GM19395 (cell line): Measurements from ENCODE around the gene CCDC60.
"Not testable (repeated sequence)": the region's sequence is repeated elsewhere in the genome, so short reads cannot be mapped to it uniquely, and the experiment has no call there.

ENCODE experiments used
- ATAC-seq: cut with Tn5 transposase; IDR thresholded peaks from one replicate; pipeline ENCODE4 v1.9.1; 2021; ENCODE audit warnings: mild to moderate bottlenecking, moderate library complexity; ENCODE audit not compliant: unreplicated experiment

The CCDC60 gene

DNA sequence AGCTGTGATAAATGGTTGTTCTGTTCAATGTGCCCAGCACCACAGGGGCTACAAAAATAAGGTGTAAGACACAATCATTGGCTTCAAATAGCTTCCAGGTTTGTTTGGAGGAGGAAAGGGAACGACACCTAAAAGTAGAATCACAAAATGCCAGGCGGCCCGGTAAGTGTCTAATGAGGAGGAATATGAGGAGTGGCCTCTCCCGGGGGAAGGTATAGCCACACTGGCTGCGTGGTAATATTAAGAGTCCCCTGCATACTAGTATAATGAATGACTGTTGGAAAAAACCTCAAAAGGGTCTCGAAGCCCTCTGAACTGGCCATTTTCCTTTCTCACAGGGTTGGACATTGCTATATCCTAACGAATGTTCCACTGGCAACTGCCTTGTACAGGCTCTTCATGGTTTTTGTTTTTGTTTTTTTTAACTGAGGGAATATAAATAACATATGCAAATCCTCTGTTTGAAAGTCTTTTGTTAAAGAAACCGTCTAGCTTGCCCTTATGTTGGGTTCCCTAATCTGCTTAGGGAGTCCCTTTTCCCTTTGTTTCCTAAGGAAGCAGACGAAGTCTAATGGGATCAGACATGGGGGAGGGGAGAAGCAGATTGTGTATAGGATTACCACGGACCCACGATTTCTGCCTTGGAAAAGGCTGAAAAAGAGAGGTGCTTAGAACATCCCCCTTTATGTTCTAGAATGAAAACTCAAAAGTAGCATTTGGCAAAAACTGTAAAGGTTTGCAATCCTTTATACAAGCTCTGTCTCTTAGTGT, 4.2 kb downstream of the CCDC60 start:
- no peak for ATAC-seq

DNA sequence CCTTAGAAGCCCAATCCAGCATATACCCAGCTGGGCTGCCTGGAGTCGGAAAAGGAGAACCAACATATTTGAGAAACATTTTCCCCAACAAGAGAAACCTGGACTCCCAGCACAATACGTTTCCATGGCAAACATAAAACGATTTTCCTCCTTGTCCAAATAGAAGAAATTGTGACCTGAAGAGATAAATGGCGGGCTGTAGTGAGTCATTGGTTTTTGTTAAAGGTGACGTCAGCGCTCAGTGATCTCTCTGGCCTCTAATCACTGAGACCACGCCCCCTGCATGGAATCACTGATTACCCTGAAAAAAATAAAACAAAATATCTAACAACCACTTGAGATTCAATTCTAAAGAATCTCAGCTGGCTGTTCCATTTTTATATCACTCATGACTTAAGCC, 6.0 kb downstream of the CCDC60 start:
- ATAC-seq: no peak

DNA sequence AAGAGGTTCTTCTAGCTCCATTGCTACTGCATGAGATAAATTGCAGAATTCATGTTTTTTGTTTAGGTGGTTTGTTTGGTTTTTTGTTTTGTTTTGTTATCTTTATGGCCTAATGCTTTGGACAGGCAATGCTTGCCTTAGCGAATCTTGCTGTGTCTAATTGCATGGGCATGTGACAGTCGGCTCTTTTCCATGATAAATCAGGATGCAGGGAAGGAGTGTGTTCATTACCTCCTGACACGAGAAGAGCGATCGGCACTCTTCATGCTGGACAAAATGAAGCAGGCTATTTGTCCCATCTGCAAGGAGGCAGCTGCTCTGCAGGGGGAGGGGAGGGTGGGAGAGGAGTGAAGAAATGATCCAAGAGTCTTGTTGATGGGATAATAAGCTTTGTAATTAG, 6.5 kb downstream of the CCDC60 start:
- no peak for ATAC-seq

DNA sequence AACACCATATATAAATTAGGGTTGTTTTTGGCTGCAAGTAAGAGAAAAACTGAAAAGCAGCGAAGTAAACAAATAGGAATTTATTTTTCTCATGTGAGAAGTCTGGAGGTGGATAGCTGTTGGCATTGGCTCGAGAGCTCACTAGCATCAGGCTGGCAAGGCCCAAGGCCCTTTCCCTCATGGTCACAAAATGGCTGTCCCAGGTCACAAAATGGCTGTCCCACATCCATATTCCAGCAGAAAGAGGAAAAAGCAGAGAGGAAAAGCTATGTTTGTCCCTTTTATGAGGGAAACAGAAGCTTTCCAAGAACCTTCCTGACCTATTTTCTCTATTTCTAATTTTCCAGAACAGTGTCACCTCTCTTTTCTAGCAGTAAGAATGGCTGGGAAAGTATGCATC, 7.5 kb downstream of the CCDC60 start:
- ATAC-seq: no peak

DNA sequence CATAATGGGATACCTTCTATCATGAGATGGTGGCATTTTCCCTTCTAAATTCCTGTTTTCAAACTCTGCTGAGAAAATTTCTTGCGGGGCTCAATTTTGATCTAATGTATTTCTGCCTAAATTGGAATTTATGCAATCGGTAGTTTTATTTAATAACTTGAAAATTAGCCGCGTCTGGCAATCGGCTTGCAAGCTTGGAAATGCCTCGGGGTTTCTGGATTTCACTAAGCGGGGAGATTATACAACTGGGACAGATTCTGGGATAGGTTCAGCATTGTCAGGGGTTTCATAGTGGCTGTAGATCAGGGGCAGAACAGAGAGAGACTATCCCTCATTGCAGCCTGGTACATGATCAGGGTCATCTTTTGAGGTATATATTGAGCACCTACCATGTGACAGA, 8.6 kb downstream of the CCDC60 start:
- ATAC-seq: no peak

DNA sequence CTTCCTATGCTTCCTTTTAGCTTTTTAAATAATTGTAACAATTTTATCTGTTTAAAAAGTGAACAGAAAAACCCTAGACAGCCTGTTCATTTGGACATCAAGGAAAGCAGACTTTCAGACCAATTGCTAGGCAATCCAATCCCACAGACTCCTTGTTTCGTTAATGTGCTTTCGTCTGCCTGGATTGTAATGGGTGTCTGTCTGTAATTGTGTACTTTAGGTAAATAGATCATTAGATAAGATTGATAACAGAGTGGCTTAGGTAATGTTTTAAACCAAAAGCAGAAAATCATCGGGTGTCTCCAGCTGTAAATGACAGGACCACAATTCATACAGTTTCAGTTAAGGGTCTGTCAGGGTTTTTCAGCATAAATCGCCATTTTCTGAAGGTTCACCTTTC, 19.6 kb downstream of the CCDC60 start:
- no peak for ATAC-seq

DNA sequence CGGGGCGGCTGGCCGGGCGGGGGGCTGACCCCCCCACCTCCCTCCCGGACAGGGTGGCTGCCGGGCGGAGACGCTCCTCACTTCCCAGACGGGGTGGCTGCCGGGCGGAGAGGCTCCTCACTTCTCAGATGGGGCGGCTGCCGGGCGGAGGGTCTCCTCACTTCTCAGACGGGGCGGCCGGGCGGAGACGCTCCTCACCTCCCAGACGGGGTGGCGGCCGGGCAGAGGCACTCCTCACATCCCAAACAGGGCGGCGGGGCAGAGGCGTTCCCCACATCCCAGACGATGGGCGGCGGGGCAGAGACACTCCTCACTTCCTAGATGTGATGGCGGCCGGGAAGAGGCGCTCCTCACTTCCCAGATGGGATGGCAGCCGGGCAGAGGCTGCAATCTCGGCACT, 25.8 kb downstream of the CCDC60 start:
- not testable (repeated sequence) for ATAC-seq

DNA sequence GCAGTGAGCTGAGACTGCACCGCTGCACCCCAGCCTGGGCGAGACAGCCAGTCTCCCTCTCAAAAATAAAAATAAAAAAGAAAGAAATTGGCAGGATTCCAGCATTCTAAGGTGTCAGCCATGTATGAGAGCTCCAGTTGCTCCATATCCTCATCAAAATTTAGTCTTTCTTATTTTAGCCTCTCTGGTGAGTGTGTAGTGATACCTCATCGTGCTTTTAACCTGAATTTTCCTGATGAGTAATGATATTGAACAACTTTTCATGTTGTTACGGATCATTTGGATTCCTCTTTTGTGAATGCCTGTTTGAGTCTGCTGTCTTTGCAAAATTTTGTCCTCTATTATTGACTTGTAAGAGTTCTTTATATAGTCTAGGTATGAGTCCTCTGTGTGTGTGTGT, 28.5 kb downstream of the CCDC60 start:
- ATAC-seq: no peak

DNA sequence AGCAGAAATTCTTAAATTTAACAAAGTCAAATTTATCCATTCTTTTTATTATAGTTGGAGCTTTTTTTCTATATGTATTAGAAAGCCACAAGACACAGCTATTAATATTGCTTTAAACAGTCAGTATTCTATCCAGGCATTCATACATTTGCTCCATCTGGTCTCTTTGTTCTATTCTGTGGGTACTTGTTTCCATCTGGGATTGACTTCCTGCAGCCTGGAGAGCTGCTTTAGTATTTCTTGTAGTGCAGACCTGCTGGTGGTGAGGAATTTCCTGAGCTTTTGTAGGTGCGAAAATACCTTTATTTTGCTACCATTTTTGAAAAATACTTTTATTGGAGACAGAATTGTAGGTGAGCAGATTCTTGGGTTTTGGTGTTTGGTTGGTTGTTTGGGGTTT, 29.0 kb downstream of the CCDC60 start:
- ATAC-seq: no peak

DNA sequence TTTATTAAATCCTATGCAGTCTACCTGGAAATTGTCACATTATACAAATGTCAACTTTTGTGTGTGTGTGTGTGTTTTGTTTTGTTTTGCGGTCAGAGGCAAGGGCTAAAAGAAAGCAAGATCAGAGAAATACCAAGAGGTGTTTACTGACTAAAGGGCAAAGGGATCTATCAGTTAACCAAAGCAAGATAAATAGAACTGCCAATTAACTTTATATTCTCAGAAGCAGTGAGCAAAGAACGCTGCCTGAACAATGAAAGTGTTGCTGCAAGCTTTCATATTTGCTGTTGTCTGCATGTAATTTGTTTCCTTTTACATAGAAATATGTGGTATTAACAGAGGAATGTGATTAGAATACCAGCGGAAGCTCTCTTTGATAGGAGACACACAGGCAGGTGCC, 30.9 kb downstream of the CCDC60 start:
- no peak for ATAC-seq

DNA sequence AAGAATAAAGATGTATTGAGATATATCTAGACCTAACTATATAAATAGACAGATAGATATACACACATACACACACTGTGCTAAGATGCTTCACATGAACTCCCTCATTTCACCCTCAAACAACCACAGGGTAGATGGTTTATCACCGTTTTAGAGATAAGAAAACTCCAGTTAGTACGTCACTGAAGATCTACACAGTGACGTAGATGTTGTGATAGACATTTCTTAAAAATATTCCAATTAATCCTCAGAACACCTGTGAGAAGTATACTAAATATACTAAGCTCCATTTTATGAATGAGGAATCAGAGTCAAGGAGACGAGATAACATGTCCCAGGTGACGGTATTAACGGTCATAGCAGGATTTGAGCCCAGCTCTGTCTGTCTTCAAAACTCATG, 31.5 kb downstream of the CCDC60 start:
- no peak for ATAC-seq

DNA sequence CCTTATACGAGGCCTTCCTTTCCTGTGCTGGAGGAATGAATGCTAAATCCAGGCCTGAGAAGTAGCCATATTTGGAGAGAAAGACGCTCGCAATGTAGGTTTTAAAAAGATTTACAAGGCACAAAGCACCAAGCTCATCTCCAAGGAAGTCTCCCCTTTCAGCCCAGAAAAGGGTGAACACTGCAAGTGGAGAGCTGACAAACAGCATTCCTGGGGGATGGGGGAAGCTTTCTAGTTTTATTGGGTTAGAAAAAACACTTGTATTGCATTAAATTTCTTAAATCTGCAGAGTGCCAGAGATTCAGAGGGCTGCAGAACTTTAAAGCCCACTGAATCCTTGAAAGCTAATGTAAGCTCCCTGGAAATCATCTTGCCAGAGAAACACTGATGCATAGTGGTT, 34.6 kb downstream of the CCDC60 start:
- ATAC-seq: no peak

DNA sequence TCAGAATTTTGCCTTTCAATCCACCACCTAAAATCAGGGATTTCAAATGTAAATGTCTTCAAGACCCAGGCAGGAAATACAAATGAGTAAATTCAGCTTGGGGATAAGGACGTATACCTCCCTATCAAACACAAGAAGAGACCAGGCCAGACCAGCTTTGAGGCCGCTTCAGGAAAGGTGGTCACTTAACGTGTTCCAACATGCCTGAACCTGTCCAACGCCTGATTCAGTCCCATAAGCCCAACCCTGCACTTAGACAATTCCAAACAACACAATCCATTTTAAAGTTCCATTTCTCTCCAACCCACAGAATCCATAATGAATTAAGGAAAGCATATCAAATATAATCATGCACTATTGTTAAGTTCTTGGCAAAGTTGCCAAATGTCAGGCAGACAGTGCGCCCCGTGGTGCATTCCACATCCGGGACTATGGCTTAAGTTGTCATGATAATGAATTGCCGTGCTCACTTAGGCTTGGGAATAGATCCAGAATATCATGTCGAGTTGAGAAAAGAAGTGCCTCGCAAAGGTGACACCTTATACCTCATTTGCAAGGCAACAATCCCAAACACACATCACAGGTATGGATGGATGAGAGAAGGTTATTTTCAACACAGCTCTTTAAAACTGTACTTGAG, 35.5 kb downstream of the CCDC60 start:
- ATAC-seq: no peak

DNA sequence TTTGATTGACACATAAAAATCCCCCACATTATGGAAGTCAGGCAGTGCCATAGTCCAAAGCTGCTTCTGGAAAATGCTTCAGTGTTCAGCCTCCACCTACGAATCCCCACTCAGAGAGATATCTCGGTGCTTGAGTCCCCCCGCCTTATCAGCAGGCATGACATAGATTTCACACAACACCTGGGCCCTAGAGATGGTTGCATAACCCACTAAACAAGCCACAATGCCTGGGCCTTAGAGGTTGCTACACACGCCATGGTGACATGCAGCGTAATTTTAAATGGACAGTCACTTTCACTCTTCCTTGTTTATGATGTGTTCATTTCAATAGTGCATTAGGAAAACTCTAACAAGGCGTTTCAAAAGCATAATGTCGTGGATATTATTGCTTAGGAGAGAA, 38.0 kb downstream of the CCDC60 start:
- no peak for ATAC-seq

DNA sequence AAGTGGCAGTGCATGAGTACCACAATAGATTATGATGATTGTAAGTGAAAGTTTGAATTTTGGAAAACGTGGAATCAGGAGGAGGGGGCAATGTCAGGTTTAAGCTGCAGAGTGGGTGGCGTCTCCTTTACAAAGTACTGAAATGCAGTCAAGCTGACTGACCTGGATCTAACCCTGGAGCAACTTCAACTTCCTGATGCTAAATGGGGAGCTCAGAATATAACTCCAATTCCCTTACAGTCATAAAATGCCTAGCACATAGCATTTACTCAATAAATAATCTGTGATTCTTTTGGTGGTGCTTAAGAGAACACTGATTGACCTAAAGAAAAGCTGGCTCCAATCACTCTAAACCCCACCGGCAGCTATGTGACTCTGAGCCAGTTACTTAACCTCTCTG, 38.5 kb downstream of the CCDC60 start:
- no peak for ATAC-seq

DNA sequence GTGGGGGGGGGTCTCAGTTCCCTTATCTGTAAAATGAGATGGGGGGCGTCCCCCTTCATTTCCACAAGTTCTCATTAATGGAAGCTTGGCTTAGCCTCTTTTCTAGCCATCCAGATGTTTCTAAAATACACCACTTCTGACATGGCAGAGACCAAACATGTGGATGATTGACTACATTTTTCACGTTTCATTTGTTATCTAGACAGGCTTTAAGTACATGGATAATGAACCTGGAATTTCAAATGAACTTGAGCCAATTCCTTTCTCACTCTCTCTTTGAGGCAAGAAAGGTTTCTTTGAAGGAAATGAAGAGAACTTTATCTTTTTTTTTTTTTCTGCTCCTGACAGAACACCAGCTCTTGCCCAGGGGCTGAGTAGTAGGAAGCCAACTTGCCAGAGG, 39.1 kb downstream of the CCDC60 start:
- ATAC-seq: no peak

DNA sequence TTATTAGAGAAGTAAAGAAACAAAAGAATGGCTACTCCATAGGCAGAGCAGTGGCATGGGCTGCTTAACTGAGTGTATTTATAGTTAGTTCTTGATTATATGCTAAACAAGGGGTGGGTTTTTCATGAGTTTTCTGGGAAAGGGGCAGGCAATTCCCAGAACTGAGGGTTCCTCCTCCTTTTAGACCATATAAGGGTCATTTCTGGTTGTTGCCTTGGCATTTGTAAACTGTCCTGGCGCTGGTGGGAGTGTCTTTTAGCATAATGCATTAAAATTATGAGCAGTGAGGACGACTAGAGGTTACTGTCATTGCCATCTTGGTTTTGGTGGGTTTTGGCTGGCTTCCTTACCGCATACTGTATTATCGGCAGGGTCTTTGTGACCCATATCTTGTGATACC, 40.1 kb downstream of the CCDC60 start:
- no peak for ATAC-seq

DNA sequence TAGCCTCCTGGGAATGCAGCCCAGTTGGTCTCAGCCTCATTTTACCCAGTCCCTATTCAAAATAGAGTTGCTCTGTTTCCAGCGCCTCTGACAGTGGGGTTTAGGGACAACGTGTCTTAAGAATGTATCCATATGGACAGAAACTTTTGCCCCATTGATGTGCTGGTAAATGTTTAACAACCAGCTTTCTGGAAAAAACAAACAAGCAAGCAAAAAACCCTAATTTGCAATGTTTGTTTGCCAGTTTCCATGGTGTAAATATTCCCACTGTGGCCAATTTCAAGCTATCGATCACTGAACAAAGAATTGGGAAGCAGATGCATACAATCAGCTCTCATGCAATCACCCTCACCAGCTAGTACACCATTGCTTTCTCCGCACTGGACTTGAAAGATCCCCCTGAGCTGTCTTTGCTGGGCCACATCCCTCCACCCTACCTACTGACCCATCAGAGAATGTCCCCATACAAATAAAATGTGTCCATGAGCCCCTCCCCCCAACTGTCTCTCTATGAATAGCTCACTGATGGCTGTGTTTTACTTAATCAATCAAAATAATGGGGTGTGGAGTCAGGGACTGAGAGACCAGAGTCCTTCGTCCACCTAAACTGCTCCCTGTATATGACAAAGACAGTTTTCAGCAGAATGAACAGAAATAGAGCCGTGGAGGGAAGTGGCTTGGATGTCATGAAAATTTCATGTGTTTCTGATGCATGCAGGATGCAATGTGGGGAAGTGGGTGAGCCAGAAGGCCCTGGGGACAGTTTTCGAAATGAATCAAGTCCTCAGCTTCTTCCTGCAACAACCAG, 40.8 kb downstream of the CCDC60 start:
- no peak for ATAC-seq

DNA sequence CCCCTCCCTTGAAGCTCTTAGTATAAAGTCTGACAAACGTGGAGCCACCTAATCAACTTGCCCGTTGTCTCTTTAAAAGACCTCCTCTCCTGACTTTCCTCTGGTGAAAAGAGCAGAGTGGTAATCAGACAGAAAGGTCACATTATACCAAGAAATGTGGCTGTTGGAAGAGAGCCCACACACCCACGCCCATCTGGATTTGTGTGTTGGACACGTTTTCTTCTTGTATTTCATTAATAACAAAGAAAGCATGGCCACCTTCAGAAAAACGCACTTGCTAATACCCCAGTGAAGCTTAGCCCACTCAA, 41.3 kb downstream of the CCDC60 start:
- ATAC-seq: no peak

DNA sequence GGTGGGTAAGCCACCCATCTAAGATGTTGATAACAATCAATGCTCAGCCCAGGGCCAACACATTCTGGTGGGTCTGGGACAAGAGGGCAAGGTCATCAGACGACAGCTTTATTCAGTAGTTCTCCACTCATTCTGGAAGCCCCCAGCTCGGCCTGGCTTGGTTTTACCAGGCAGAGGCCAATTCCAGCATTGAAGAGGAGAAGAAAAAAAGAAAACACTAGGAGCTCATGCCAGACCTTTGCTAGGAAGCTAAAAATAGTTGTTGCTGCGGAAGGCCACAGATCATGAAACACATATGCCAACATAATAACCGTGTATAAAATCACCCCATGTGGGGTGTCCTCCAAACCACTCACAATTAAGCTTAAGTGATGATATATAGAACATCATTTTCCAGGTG, 44.4 kb downstream of the CCDC60 start:
- ATAC-seq: no peak

DNA sequence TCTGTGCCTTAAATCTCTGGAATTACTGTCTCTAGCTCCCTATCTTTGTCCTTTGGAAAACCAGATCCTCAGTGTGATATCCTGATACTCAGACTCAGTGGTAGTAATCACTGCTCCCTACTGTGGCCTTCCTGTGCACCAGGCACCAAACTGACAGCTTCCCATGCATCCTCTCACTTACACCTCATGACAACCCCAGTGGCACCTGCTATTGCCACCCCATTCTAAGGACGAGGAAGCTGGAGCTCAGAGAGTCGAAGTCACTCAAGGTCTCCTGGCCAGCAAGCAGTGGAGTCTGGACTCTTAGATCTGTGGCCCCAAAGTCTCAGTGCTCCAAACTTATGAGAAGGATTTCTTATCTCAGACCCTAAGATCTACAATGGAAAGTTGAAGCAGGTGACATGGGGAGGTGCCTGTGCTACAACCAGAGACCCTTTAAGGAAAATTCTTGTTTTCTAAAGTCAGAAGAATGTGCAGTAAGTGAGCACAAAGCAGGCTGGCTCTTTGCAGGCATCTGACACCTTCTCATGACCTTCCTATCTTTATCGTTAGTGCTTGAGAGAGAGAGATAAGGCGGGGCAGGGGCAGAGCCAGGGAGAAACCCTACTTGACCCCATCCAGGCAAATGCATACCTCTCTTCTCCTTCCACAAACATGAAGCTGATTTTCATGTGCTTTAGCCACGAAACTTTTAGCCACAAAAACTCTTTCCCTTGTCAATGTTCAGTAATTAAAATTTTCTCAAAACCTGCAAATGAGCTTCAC, 47.1 kb downstream of the CCDC60 start:
- no peak for ATAC-seq
